ENCODE results near the gene LRRFIP1. TPM values are rescaled to one million over a fixed set of nuclear protein-coding genes. Genes with fewer than 3 reads are reported as not detected.

The LRRFIP1 gene
- polyA plus RNA-seq, 1 of the 3 experiments (the other 2 are of a cell fraction) = 47.3 TPM

GRCh38 chr2:237664151-237664550 lies 36.8 kb downstream of the LRRFIP1 start:
- H3K9me3 ChIP-seq = no peaks in the 10 kb centered on the region
- H3K4me2 ChIP-seq = no peak overlapping the region
- H3K27ac ChIP-seq (ENCODE audit: low read depth in 2 of 2, low read length in 1 of 2) = no peak overlapping the region
- ChIA-PET CTCF (interaction anchor here (1.5 to 2.5 kb wide), 2 partner anchors 9 to 81 kb away, joined by 7 to 12 read pairs; no protein-coding TSS in a partner anchor), POLR2A (no interaction called here)
- TF ChIP-seq MXI1 (IDR thresholded peaks at IDR 0.05; ENCODE audit: low read depth, low read length) = no peak
- H2AFZ ChIP-seq (ENCODE audit: low read depth) = no peak overlapping the region
- H3K27me3 ChIP-seq (ENCODE audit: insufficient read depth) = no peaks in the 10 kb centered on the region
- peaks cover 12 to 21% of the 10 kb centered on the region in 2 experiments; a peak in 3 of 4 replicates for H3K4me1 ChIP-seq (ENCODE audit: control insufficient read depth in 1 of 2, insufficient read depth in 2 of 2, low read depth in 1 of 2, low read length in 1 of 2)
- H4K20me1 ChIP-seq (ENCODE audit: insufficient read depth) = no peaks in the 10 kb centered on the region
- H3K36me3 ChIP-seq (replicated peaks in 1 of 2; ENCODE audit: control insufficient read depth in 1 of 2, insufficient read depth in 2 of 2, low read length in 1 of 2) = peaks cover 0 to 3% of the 10 kb centered on the region in 2 experiments
- peaks cover 18% of the 10 kb centered on the region for H3F3A ChIP-seq (replicated peaks; ENCODE audit: insufficient read depth)
- no peak for DNase-seq
- no peaks in the 10 kb centered on the region for H3K9me2 ChIP-seq
- peaks cover 5% of the 10 kb centered on the region; the same call in 1 of the 2 replicates for H3K79me2 ChIP-seq (ENCODE audit: insufficient read depth)
- 95% methylated on average over 13 of the region's 17 CpGs for WGBS (ENCODE audit: low lambda C conversion rate)
- no peak overlapping the region for H3K9ac ChIP-seq
- H3K4me3 ChIP-seq (ENCODE audit: low read depth in 2 of 2, low read length in 1 of 2) = no peak overlapping the region

DNA sequence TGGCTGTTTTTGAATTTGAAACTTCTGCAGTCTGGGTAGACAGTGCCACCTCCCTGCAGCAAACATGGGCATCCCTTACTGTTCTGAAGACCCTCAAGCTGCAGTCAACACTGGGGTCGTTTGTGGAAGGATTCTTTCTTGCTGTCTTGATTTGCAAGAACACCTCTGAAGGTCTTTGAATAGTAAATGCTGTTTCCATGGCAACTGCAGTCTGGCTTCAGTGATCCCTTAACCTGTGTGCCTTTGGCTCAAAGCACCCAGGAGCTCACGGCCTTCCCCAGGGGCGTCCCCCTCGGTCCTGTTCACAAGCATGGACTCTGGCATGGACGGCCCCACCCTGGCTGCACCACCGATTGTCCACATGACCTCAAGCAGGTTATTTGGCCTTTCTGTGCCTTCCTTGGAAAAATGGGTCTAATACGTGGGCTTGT lies 38.3 kb downstream of the LRRFIP1 start:
- H3K4me3 ChIP-seq (ENCODE audit: low read depth in 2 of 2, low read length in 1 of 2) = no peak overlapping the region
- H3K79me2 ChIP-seq (ENCODE audit: insufficient read depth) = peaks cover 7% of the 10 kb centered on the region; the same call in 1 of the 2 replicates
- H3K4me1 ChIP-seq (ENCODE audit: control insufficient read depth in 1 of 2, insufficient read depth in 2 of 2, low read depth in 1 of 2, low read length in 1 of 2) = peaks cover 25 to 34% of the 10 kb centered on the region in 2 experiments
- CTCF ChIA-PET = interaction anchor here (0.8 kb wide), 1 partner anchor 79 kb away, joined by 3 read pairs; no protein-coding TSS in a partner anchor
- H3F3A ChIP-seq (replicated peaks; ENCODE audit: insufficient read depth) = peaks cover 31% of the 10 kb centered on the region
- 81% methylated on average over 7 of the region's 7 CpGs for WGBS (ENCODE audit: low lambda C conversion rate)
- peaks cover 0 to 3% of the 10 kb centered on the region in 2 experiments for H3K36me3 ChIP-seq (replicated peaks in 1 of 2; ENCODE audit: control insufficient read depth in 1 of 2, insufficient read depth in 2 of 2, low read length in 1 of 2)
- no peak overlapping the region for H3K4me2 ChIP-seq
- TF ChIP-seq CHD2 (IDR thresholded peaks at IDR 0.05; ENCODE audit: low read length, partially characterized antibody) (no peak), RCOR1 (IDR thresholded peaks at IDR 0.05; ENCODE audit: low read length) (no peak), CTCF (IDR thresholded peaks at IDR 0.05) (peak; percentile 20), FOXM1 (IDR thresholded peaks at IDR 0.05; ENCODE audit: low read depth) (no peak)
- no peaks in the 10 kb centered on the region for H4K20me1 ChIP-seq (ENCODE audit: insufficient read depth)
- no peak overlapping the region for H3K27ac ChIP-seq (ENCODE audit: low read depth in 2 of 2, low read length in 1 of 2)
- no peak for DNase-seq
- no peak overlapping the region for H2AFZ ChIP-seq (ENCODE audit: low read depth)
- POLR2A ChIA-PET = no interaction called here
- no peaks in the 10 kb centered on the region for H3K9me2 ChIP-seq
- H3K9me3 ChIP-seq = no peaks in the 10 kb centered on the region
- no peak overlapping the region for H3K9ac ChIP-seq
- no peaks in the 10 kb centered on the region for H3K27me3 ChIP-seq (ENCODE audit: insufficient read depth)

- no peak overlapping the region for H3K9ac ChIP-seq
- no peak overlapping the region for H3K27ac ChIP-seq (ENCODE audit: low read depth in 2 of 2, low read length in 1 of 2)
- H3K36me3 ChIP-seq (replicated peaks in 1 of 2; ENCODE audit: control insufficient read depth in 1 of 2, insufficient read depth in 2 of 2, low read length in 1 of 2) = peaks cover 2 to 3% of the 10 kb centered on the region in 2 experiments
- TF ChIP-seq USF2 (IDR thresholded peaks at IDR 0.05; ENCODE audit: borderline replicate concordance, low read depth, low read length) (no peak), CHD2 (IDR thresholded peaks at IDR 0.05; ENCODE audit: low read length, partially characterized antibody) (no peak), TCF12 (IDR thresholded peaks at IDR 0.05) (no peak), CTCF (IDR thresholded peaks at IDR 0.05) (no peak), YY1 (IDR thresholded peaks at IDR 0.05; ENCODE audit: low read depth) (no peak), EP300 (IDR thresholded peaks at IDR 0.05; ENCODE audit: borderline replicate concordance in 1 of 2, low read depth in 1 of 2, low read length in 1 of 2) (no peak), JUND (IDR thresholded peaks at IDR 0.05) (no peak), RXRA (IDR thresholded peaks at IDR 0.05; ENCODE audit: borderline replicate concordance, low read depth) (no peak), ELF1 (IDR thresholded peaks at IDR 0.05) (no peak), GATA2 (CRISPR knock-in tag; IDR thresholded peaks at IDR 0.05) (no peak), MEF2A (IDR thresholded peaks at IDR 0.05; ENCODE audit: borderline replicate concordance, low read depth) (no peak), GABPA (IDR thresholded peaks at IDR 0.05; ENCODE audit: low read depth) (no peak), POLR2AphosphoS5 (IDR thresholded peaks at IDR 0.05; ENCODE audit: low read depth, low read length) (no peak), TAF1 (IDR thresholded peaks at IDR 0.05; ENCODE audit: borderline replicate concordance, low read depth, low read length) (no peak)
- TF ChIP-seq, protein P1, sequence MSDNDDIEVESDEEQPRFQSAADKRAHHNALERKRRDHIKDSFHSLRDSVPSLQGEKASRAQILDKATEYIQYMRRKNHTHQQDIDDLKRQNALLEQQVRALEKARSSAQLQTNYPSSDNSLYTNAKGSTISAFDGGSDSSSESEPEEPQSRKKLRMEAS (IDR thresholded peaks at IDR 0.05; ENCODE audit: low read depth) = no peak
- H3K4me3 ChIP-seq (ENCODE audit: low read depth in 2 of 2, low read length in 1 of 2) = no peak overlapping the region
- peaks cover 26 to 28% of the 10 kb centered on the region in 2 experiments for H3K4me1 ChIP-seq (ENCODE audit: control insufficient read depth in 1 of 2, insufficient read depth in 2 of 2, low read depth in 1 of 2, low read length in 1 of 2)
- no peaks in the 10 kb centered on the region for H3K9me2 ChIP-seq
- H3K79me2 ChIP-seq (ENCODE audit: insufficient read depth) = peaks cover 16% of the 10 kb centered on the region
- ChIA-PET CTCF (no interaction called here), POLR2A (no interaction called here)
- no peaks in the 10 kb centered on the region for H4K20me1 ChIP-seq (ENCODE audit: insufficient read depth)
- H3K4me2 ChIP-seq = no peak overlapping the region
- H3K9me3 ChIP-seq = no peaks in the 10 kb centered on the region
- H3F3A ChIP-seq (replicated peaks; ENCODE audit: insufficient read depth) = peaks cover 33% of the 10 kb centered on the region
- no peaks in the 10 kb centered on the region for H3K27me3 ChIP-seq (ENCODE audit: insufficient read depth)
- DNase-seq = no peak
- no peak overlapping the region for H2AFZ ChIP-seq (ENCODE audit: low read depth)
- WGBS (ENCODE audit: low lambda C conversion rate) = 87% methylated on average over 7 of the region's 7 CpGs
Observed at GRCh38 chr2:237666606-237667005, 39.2 kb downstream of the LRRFIP1 start.

Measured in SK-N-SH (cell line).